ENCODE measurements around the gene PRKCE.
"Not testable (repeated sequence)": the region's sequence is repeated elsewhere in the genome, so short reads cannot be mapped to it uniquely, and the experiment has no call there.

DNA sequence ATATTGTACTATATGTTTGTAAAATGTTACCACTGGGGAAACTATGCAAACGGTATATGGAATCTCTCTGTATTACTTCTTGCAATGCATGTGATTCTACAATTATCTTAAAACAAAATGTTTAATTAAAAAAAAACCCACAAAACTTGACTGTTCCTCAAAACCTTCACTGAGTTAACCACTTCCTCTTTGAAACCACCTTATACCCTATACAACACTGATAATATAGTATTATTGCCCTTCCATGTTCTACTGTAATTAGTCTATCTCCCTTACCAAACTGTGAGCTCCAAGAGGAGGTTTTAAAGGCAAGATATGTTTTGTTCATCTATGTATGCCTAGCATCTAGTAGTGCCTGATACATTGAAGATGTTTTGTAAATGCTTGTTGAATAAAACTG lies 572.0 kb downstream of the PRKCE start:
- TF ChIP-seq, protein P1, sequence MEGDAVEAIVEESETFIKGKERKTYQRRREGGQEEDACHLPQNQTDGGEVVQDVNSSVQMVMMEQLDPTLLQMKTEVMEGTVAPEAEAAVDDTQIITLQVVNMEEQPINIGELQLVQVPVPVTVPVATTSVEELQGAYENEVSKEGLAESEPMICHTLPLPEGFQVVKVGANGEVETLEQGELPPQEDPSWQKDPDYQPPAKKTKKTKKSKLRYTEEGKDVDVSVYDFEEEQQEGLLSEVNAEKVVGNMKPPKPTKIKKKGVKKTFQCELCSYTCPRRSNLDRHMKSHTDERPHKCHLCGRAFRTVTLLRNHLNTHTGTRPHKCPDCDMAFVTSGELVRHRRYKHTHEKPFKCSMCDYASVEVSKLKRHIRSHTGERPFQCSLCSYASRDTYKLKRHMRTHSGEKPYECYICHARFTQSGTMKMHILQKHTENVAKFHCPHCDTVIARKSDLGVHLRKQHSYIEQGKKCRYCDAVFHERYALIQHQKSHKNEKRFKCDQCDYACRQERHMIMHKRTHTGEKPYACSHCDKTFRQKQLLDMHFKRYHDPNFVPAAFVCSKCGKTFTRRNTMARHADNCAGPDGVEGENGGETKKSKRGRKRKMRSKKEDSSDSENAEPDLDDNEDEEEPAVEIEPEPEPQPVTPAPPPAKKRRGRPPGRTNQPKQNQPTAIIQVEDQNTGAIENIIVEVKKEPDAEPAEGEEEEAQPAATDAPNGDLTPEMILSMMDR (IDR thresholded peaks at IDR 0.05) = not testable (repeated sequence)
- TF ChIP-seq POLR2A (IDR thresholded peaks at IDR 0.05) = not testable (repeated sequence)
